Stimulated activated CD8-positive, alpha-beta memory T cell treated with anti-CD3 and anti-CD28 coated beads, Interleukin-15, amount 100 ng/mL, for 4 hours (primary cell): Measurements from ENCODE around the gene ZNF236.

Experiments
- DNase-seq, 2 donors: peaks; one replicate each; pipeline ENCODE4 v3.0.0-alpha.2; 2020; ENCODE audit warnings: low read depth in 2 of 2

ZNF236 gene

DNA sequence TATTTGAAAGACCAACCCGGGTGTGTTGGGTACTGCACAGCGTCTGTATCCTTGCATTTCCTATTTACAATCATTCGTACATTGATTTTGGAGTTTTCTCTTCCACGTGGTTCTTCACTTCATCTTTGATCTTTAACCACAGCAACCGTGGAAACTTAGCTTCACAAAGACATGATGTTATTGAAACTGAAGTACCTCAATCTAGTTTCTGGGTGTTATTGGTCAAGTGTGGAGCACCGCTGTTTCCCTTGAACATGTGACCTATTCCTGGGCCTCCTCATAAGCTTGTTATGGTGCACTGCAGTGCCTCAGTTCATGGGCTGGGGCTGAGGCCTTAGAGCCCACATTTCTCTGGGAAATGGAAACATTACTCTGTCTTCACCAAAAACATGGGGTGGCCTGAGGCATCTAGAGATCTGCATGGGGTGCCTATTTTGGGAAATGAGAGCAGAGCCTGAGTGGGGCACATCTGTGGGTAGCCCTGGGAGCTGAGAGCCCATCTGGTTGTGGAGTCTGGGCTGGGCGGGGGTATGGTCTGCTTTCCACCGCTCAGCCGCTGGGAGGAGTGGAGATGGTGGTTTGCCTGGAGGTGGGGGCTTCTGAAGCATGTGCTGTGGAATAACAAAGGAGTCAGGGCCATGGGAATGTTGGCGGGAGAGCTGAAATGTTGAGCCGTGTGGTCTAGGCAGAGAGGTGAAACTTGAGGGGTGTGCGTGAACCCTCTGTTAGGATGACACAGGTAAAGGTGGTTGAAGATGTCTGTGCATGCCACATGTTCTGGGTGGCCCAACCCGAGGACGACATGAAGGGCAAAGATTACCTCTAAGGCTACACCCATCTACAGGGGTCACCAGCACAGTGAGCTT is 37.4 kb downstream of the ZNF236 start:
- no peak for DNase-seq

- DNase-seq, result no peak
Measured at GRCh38 chr18:76860411-76860810, 38.1 kb downstream of the ZNF236 start.

DNA sequence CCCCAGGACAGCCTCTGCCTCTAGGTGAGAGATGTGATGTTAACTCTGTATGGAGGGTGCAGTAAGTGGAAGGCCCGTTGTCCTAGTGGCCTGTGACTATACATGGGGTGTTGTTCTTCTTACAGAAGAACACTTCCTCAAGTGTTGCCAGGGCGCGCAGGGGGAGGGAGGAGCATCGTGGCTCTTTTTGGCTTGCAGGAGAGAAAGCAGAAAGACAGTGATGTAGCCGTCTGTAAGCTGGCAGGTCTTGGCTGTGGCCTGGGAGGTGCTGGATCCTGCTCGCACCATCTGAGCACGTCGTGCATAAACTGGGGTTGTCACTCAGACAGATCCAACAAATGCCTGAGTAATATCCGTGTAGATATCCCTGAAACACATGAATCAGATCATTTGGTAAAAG is 44.3 kb downstream of the ZNF236 start:
- DNase-seq, result no peak

DNA sequence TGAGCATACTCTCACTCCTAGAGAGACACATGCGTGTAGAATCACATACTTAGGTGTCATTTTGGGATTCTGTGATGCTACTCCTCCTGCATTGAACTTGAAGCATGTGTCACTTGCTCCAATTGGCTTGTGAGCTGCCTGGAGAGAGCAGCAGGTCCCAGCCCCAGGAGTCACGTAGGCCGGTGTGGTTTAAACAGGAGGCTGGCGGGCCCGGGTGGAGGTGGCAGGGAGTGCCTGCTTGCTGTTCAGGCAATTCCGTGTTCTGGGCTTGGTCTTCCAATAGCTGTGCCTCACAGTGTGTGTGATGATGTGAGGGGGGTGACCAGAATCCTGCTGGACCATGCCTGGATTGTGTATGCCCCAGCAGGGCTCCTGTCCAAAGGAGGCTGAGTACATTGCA is 51.0 kb downstream of the ZNF236 start:
- no peak for DNase-seq

- no peak for DNase-seq
Measured at GRCh38 chr18:76873713-76874112, 51.4 kb downstream of the ZNF236 start.

- DNase-seq, result no peak
Measured at GRCh38 chr18:76874642-76875389, 52.5 kb downstream of the ZNF236 start.

DNA sequence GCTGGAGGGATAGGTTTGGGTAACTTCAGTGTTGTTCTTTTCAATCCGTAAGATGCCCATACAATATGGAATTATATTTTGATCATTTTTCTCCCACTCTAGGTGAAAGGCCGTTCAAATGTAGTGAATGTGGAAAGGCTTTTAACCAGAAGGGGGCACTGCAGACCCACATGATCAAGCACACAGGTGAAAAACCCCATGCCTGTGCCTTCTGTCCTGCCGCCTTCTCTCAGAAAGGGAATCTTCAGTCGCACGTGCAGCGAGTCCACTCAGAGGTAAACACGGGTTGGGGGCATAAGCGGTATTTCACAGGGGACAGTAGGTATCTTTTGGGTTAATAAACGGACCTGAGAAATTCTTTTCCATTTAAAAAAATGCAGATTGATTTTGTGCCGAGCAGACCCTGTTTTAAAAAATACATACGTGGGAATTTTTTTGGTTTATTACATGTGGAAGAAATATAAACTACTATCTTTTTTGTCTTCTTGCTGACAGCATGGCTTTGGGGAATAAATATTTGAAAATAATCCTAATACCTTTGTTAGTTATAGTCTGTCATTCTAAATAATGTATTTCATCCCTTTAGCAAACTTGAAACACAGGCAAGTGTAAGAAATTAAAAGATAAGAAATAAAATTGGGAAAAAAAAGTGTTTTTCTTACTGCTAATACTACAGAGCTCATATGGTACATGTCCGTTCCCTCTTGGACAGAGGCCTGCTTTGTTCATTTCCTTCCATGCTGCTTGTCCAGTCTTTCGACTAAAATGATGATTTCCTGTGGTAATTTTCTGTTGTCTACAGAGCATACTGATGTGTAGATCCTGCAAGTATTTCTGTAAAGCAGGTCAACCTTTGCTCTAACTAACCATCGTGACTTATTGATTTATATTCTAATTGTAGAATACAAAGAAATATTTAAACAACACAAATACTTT is 53.3 kb downstream of the ZNF236 start:
- no peak for DNase-seq

GRCh38 chr18:76878426-76878825 is 56.1 kb downstream of the ZNF236 start:
- DNase-seq, result no peak

GRCh38 chr18:76880026-76880425 is 57.7 kb downstream of the ZNF236 start:
- no peak for DNase-seq

DNA sequence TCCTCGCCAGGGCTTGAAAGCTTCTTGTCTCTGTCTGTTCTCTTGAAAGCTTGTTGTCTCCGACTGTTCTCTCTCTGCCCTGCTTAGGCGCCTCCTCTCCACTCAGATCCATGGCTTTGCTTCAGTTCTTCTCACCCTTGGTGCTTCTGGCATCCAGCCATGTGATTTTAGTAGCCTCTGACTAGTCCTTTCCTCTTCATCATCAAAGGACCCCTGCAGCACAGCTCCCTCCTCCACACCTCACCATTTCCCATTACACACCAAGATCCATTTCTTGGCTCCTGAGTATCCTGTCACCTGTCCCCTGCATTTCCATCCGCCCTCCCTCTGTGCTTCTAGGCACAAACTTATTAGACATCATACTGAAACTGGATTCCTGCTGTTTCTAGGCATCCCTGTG is 59.4 kb downstream of the ZNF236 start:
- no peak for DNase-seq

- no peak for DNase-seq
Measured at GRCh38 chr18:76882146-76882545, 59.8 kb downstream of the ZNF236 start.

- DNase-seq, result no peak
Measured at GRCh38 chr18:76885001-76885400, 62.6 kb downstream of the ZNF236 start.

GRCh38 chr18:76886112-76886511 is 63.8 kb downstream of the ZNF236 start:
- DNase-seq, result no peak

DNA sequence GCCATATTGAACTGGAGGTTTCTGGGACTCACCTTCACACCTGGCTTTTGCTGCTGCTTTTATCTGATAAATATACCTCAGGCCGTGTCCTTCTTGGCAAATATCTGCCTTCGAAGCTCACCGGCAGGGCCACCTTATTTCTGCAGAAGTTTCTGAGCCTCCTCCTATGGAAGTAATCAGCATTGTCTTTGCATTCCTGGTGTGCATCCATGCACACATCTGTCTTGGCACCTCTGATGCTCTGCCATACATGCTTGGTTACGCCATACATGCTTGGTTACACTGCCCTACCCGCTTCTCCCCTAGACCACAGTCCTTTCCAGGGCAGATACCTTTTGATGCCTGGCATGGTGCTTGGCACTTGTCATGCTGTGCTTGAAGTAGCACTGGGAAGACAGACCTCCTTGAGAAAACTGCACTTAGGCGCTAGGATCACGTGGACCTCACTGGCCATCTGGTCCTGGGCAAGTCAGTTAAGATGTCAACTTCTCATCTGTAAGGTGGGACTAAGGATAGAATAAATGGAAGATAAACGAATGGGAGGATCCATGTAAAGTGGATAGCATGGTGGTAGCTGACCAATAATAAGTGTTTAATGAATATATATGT is 66.8 kb downstream of the ZNF236 start:
- no peak for DNase-seq

GRCh38 chr18:76892832-76893231 is 70.5 kb downstream of the ZNF236 start:
- no peak for DNase-seq

GRCh38 chr18:76894566-76895346 is 72.4 kb downstream of the ZNF236 start:
- DNase-seq, result no peak

DNA sequence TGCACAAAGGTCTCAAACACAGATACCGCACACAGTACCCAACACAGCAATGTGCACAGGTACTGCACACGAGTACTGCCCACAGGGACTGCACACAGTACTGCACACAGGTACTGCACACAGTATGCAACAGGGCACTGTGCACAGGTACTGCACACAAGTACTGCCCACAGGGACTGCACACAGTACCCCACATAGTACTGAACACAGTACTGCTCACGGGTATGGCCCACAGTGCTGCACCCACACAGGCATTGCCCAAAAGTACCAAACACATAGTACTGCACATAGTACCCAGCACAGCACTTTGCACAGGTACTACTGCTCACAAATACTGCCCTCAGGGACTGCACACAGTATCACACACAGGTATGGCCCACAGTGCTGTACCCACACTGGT is 73.1 kb downstream of the ZNF236 start:
- no peak for DNase-seq

GRCh38 chr18:76896677-76897076 is 74.3 kb downstream of the ZNF236 start:
- DNase-seq, result no peak

GRCh38 chr18:76897257-76897656 is 74.9 kb downstream of the ZNF236 start:
- no peak for DNase-seq

DNA sequence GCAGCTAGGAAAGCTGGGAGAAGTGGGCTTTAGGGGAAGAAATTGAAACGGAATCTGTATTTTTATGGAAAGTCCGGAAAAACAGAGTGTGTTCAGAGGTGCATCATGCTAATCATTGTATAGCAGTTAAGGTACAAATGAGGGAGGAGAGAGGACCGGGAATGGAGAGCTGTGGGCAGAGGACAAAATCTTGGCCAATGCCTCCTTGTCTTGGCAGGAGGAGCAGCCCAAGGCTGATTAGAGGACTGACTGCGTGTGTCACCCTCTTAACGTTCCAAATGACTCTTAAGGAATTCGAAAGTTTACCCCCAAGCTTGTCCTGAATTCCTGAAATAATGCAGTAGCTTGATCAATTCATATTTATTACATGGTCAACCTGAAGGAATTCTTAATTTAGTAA is 81.0 kb downstream of the ZNF236 start:
- no peak for DNase-seq

DNA sequence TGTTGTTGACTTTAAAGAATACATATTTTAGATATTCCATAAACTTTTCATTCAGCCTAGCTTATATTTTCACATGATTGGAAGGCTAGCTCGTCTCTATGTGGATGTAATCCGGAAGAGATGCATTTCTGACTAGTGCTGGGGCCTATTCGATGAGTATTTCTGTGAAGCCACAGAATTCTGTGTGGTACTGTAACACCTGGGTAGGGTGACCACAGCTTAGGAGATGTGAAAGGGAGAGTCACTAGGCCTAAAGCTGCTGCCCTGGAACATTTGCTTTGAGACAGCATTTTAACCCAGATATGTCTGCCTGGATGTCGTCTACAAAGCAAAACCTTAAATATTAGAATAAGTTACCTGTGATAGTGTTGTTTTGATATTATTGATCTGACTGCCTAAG is 83.5 kb downstream of the ZNF236 start:
- DNase-seq, result no peak
